Coronary artery (tissue), 2 donors: ENCODE measurements around the gene CTPS1.
A peak's percentile ranks its signal among the peaks of the same experiment; 100 is the strongest.

Experiments used
- DNase-seq: peaks from one replicate; pipeline ENCODE4 v3.0.0-alpha.2; 2017; ENCODE audit warnings: low spot score
- H3K27ac ChIP-seq, 2 donors: fragments of 200-600 bp; sonication (generic); one replicate each; pipeline ENCODE4 v1.5.1; 2016 to 2019
- H3K4me3 ChIP-seq: fragments of 200-600 bp; sonication (generic); 2 replicates; pipeline ENCODE4 v1.5.1; 2016; ENCODE audit warnings: mild to moderate bottlenecking, moderate library complexity
- CTCF ChIP-seq: fragments of 200-600 bp; sonication (generic); IDR thresholded peaks from one replicate; pipeline ENCODE4 v1.5.1; 2019; ENCODE audit warnings: antibody characterized with exemption

Gene CTPS1

GRCh38 chr1:40979241-40980067 lies at the start of gene CTPS1:
TSS of gene CTPS1 (plus strand) at chr1:40979696. CDS start at chr1:40983291, 3,595 bp downstream.
- DNase-seq, result peak; percentile 96
- TF ChIP-seq CTCF, result no peak
- H3K4me3 ChIP-seq, result peak within 1 kb of the TSS; percentile 88
- peak within 1 kb of the TSS; percentile 95 to 98 for H3K27ac ChIP-seq

GRCh38 chr1:40930174-40930964 lies 49.1 kb upstream of the CTPS1 start:
- DNase-seq, result no peak
- TF ChIP-seq CTCF, result no peak
- H3K4me3 ChIP-seq, result no peak overlapping the region
- H3K27ac ChIP-seq, result no peak overlapping the region

- DNase-seq, result no peak
- no peak for TF ChIP-seq CTCF
- H3K4me3 ChIP-seq, result no peak overlapping the region
- no peak overlapping the region for H3K27ac ChIP-seq
Measured at GRCh38 chr1:40931601-40932000, 47.9 kb upstream of the CTPS1 start.

- DNase-seq, result no peak
- TF ChIP-seq CTCF, result no peak
- Histone ChIP-seq H3K27ac (no peak overlapping the region), H3K4me3 (no peak overlapping the region)
Measured at GRCh38 chr1:40932006-40932405, 47.5 kb upstream of the CTPS1 start.

GRCh38 chr1:40936931-40937339 lies 42.6 kb upstream of the CTPS1 start:
- no peak for DNase-seq
- H3K4me3 ChIP-seq, result no peak overlapping the region
- no peak overlapping the region for H3K27ac ChIP-seq
- TF ChIP-seq CTCF, result no peak

GRCh38 chr1:40938393-40938792 lies 41.1 kb upstream of the CTPS1 start:
- no peak overlapping the region for H3K27ac ChIP-seq

More at GRCh38 chr1:40938393-40938792, 41.1 kb upstream of the CTPS1 start:
- TF ChIP-seq CTCF, result no peak
- H3K4me3 ChIP-seq, result no peak overlapping the region
- no peak for DNase-seq
